IPS-20b (cell line): ENCODE measurements around the gene BPTF.
"Not testable (repeated sequence)": the region's sequence is repeated elsewhere in the genome, so short reads cannot be mapped to it uniquely, and the experiment has no call there.

Experiments used
- H3K27ac ChIP-seq: one replicate; pipeline ENCODE4 v1.5.1; 2013; ENCODE audit warnings: low read length
- H3K27me3 ChIP-seq: 2 replicates; pipeline ENCODE4 v1.6.1; 2013; ENCODE audit warnings: mild to moderate bottlenecking, low read length, inconsistent platforms; ENCODE audit not compliant: insufficient read depth
- H3K36me3 ChIP-seq: 2 replicates; pipeline ENCODE4 v1.6.1; 2013; ENCODE audit warnings: low read depth, mild to moderate bottlenecking, inconsistent platforms, low read length, moderate library complexity; ENCODE audit not compliant: insufficient read depth
- H3K4me1 ChIP-seq: 2 replicates; pipeline ENCODE4 v1.6.1; 2013; ENCODE audit warnings: mild to moderate bottlenecking, control low read depth, inconsistent platforms, low read length, moderate library complexity; ENCODE audit not compliant: insufficient read depth
- H3K4me3 ChIP-seq: 2 replicates; pipeline ENCODE4 v1.5.1; 2013; ENCODE audit warnings: mild to moderate bottlenecking, low read length, inconsistent platforms
- H3K9ac ChIP-seq: 2 replicates; pipeline ENCODE4 v1.6.1; 2013; ENCODE audit warnings: low read depth, mild to moderate bottlenecking, inconsistent platforms, low read length, moderate library complexity
- H3K9me3 ChIP-seq: 2 replicates; pipeline ENCODE4 v1.6.1; 2013; ENCODE audit warnings: mild to moderate bottlenecking, low read depth, low read length, inconsistent platforms; ENCODE audit not compliant: insufficient read depth

BPTF gene

GRCh38 chr17:67996301-67997171 is 171.2 kb downstream of the BPTF start, which contains the start of gene C17orf58:
C17orf58 (minus strand) TSS chr17:67996469; CDS start chr17:67996198, 271 bp downstream.
- not testable (repeated sequence) for H3K4me1 ChIP-seq, H3K9me3 ChIP-seq, H3K36me3 ChIP-seq, H3K27ac ChIP-seq
- Histone ChIP-seq H3K9ac (peak within 1 kb of the TSS; percentile 58; the same call in 1 of the 2 replicates), H3K4me3 (peak within 1 kb of the TSS; percentile 84), H3K27me3 (peaks cover 35% of the 10 kb centered on the region)

GRCh38 chr17:67998466-67998865 is 173.2 kb downstream of the BPTF start:
- peaks cover 8% of the 10 kb centered on the region for H3K4me1 ChIP-seq
- H3K27ac ChIP-seq = no peak overlapping the region
- peaks cover 28% of the 10 kb centered on the region for H3K27me3 ChIP-seq
- no peak overlapping the region for H3K4me3 ChIP-seq
- no peaks in the 10 kb centered on the region for H3K9me3 ChIP-seq
- H3K36me3 ChIP-seq = no peaks in the 10 kb centered on the region
- no peak overlapping the region for H3K9ac ChIP-seq

GRCh38 chr17:67999291-67999911 is 174.1 kb downstream of the BPTF start:
- no peaks in the 10 kb centered on the region for H3K9me3 ChIP-seq
- no peak overlapping the region for H3K9ac ChIP-seq
- no peaks in the 10 kb centered on the region for H3K36me3 ChIP-seq
- peaks cover 28% of the 10 kb centered on the region for H3K27me3 ChIP-seq
- H3K4me1 ChIP-seq = peaks cover 8% of the 10 kb centered on the region
- H3K4me3 ChIP-seq = no peak overlapping the region
- no peak overlapping the region for H3K27ac ChIP-seq

GRCh38 chr17:68004201-68004600 is 178.9 kb downstream of the BPTF start:
- no peaks in the 10 kb centered on the region for H3K36me3 ChIP-seq
- H3K27me3 ChIP-seq = no peaks in the 10 kb centered on the region
- no peak overlapping the region for H3K9ac ChIP-seq
- H3K4me3 ChIP-seq = no peak overlapping the region
- H3K9me3 ChIP-seq = no peaks in the 10 kb centered on the region
- no peaks in the 10 kb centered on the region; the same call in 1 of the 2 replicates for H3K4me1 ChIP-seq
- H3K27ac ChIP-seq = no peak overlapping the region

GRCh38 chr17:68006797-68007196 is 181.5 kb downstream of the BPTF start:
- Histone ChIP-seq H3K27ac (no peak overlapping the region), H3K9me3 (no peaks in the 10 kb centered on the region), H3K4me1 (no peaks in the 10 kb centered on the region), H3K27me3 (no peaks in the 10 kb centered on the region), H3K36me3 (no peaks in the 10 kb centered on the region), H3K9ac (no peak overlapping the region), H3K4me3 (no peak overlapping the region)

- Histone ChIP-seq H3K9ac (no peak overlapping the region), H3K4me3 (no peak overlapping the region)
Measured at GRCh38 chr17:68011199-68011665, 185.9 kb downstream of the BPTF start.

GRCh38 chr17:68013385-68013784 is 188.1 kb downstream of the BPTF start:
- H3K4me3 ChIP-seq = no peak overlapping the region
- H3K4me1 ChIP-seq = no peaks in the 10 kb centered on the region
- H3K9me3 ChIP-seq = no peaks in the 10 kb centered on the region
- no peak overlapping the region for H3K9ac ChIP-seq
- no peak overlapping the region for H3K27ac ChIP-seq
- H3K27me3 ChIP-seq = no peaks in the 10 kb centered on the region
- H3K36me3 ChIP-seq = no peaks in the 10 kb centered on the region

More at GRCh38 chr17:68011199-68011665, 185.9 kb downstream of the BPTF start:
- Histone ChIP-seq H3K36me3 (no peaks in the 10 kb centered on the region), H3K27me3 (no peaks in the 10 kb centered on the region), H3K4me1 (no peaks in the 10 kb centered on the region), H3K9me3 (no peaks in the 10 kb centered on the region), H3K27ac (no peak overlapping the region)

GRCh38 chr17:68015081-68015723 is 189.9 kb downstream of the BPTF start:
- Histone ChIP-seq H3K27ac (no peak overlapping the region), H3K9me3 (no peaks in the 10 kb centered on the region), H3K9ac (no peak overlapping the region), H3K27me3 (no peaks in the 10 kb centered on the region), H3K4me1 (no peaks in the 10 kb centered on the region), H3K36me3 (no peaks in the 10 kb centered on the region), H3K4me3 (no peak overlapping the region)

GRCh38 chr17:68016838-68017237 is 191.5 kb downstream of the BPTF start:
- H3K9ac ChIP-seq = no peak overlapping the region
- H3K27me3 ChIP-seq = no peaks in the 10 kb centered on the region
- 0 out of 2 replicates have a peak, but pooled peaks cover 2% of the 10 kb centered on the region for H3K4me1 ChIP-seq
- H3K4me3 ChIP-seq = no peak overlapping the region
- H3K27ac ChIP-seq = no peak overlapping the region
- H3K9me3 ChIP-seq = no peaks in the 10 kb centered on the region
- H3K36me3 ChIP-seq = no peaks in the 10 kb centered on the region

- H3K4me3 ChIP-seq, H3K9me3 ChIP-seq, H3K27ac ChIP-seq, H3K36me3 ChIP-seq, H3K4me1 ChIP-seq, H3K9ac ChIP-seq, H3K27me3 ChIP-seq: not testable (repeated sequence)
Measured at GRCh38 chr17:68018493-68018892, 193.2 kb downstream of the BPTF start.

GRCh38 chr17:68019336-68019674 is 194.0 kb downstream of the BPTF start:
- H3K36me3 ChIP-seq = no peaks in the 10 kb centered on the region
- no peaks in the 10 kb centered on the region for H3K27me3 ChIP-seq
- H3K9ac ChIP-seq = no peak overlapping the region
- H3K4me3 ChIP-seq = peak overlapping the region; percentile 50; the same call in 1 of the 2 replicates
- H3K9me3 ChIP-seq = no peaks in the 10 kb centered on the region
- no peak overlapping the region for H3K27ac ChIP-seq
- H3K4me1 ChIP-seq = 0 out of 2 replicates have a peak, but pooled peaks cover 2% of the 10 kb centered on the region
